Measurements from ENCODE around the gene GPR4.

DNA sequence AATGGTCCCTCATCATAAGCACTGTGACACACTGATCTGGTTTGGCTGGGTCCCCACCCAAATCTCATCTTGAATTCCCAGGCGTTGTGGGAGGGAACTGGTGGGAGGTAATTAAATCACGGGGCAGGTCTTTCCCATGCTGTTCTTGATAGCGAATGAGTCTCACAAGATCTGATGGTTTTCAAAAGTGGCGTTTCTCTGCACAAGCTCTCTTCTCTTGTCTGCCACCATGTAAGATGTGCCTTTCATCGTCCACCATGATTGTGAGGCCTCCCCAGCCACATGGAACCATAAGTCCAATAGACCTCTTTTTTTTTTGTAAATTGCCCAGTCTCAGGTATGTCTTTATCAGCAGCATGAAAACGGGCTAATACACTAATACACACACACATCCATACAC, 6.9 kb upstream of the GPR4 start:
- TF ChIP-seq GATA2 (IDR thresholded peaks at IDR 0.05; ENCODE audit: low read depth, low read length) (no peak), GATA3 (IDR thresholded peaks at IDR 0.05; ENCODE audit: low read depth, low read length) (no peak)

Measured in SH-SY5Y (cell line).